Measurements from ENCODE around the gene TGFB2. TPM values are rescaled to one million over a fixed set of nuclear protein-coding genes. Genes with fewer than 3 reads are reported as not detected.

The TGFB2 gene
- total and polyA plus RNA-seq, 2 experiments from 2014 or later: 0.31 to 1.4 TPM

DNA sequence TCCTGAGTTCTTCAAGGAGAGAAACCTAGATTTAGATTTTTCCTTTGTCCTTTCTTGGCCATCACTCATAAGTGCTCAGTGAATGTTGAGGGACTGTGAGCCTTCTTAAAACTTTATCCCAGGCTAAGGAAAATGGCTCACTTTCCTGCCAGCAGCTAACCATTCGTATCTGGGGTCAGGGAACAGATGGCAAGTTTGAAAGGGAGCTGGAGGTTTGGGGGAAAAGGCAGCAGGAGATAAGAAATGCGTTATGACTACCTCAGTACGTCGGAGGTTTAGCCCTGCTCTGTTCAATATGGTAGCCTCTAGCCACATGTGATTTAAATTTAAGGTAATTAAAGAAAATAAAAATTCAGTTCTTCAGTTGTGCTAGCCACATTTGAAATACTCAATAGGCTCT, 46.7 kb upstream of the TGFB2 start:
- H3K4me3 Mint-ChIP-seq: no peak overlapping the region; the same call in 2 of the 3 replicates

More for the DNA sequence above, 46.7 kb upstream of the TGFB2 start:
- Mint-ChIP-seq H3K4me1 (peaks cover 81% of the 10 kb centered on the region), H3K9me3 (no peaks in the 10 kb centered on the region), H3K36me3 (ENCODE audit: low read depth) (peaks cover 22% of the 10 kb centered on the region; the same call in 2 of the 3 replicates), H3K27ac (peak overlapping the region; percentile 92), H3K27me3 (ENCODE audit: insufficient read depth, low read depth, poor library complexity) (no peaks in the 10 kb centered on the region)
- no peaks in the 10 kb centered on the region for H3K36me3 ChIP-seq (ENCODE audit: insufficient read depth)
- H3K9me2 ChIP-seq (ENCODE audit: insufficient read depth): no peaks in the 10 kb centered on the region
- no peak for DNase-seq (ENCODE audit: low spot score)
- H3K27ac ChIP-seq (ENCODE audit: low read depth): peak overlapping the region; percentile 83
- no peak overlapping the region for H2AFZ ChIP-seq
- TF ChIP-seq, protein P1, sequence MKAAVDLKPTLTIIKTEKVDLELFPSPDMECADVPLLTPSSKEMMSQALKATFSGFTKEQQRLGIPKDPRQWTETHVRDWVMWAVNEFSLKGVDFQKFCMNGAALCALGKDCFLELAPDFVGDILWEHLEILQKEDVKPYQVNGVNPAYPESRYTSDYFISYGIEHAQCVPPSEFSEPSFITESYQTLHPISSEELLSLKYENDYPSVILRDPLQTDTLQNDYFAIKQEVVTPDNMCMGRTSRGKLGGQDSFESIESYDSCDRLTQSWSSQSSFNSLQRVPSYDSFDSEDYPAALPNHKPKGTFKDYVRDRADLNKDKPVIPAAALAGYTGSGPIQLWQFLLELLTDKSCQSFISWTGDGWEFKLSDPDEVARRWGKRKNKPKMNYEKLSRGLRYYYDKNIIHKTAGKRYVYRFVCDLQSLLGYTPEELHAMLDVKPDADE (IDR thresholded peaks at IDR 0.05): no peak
- no peak for TF ChIP-seq NANOG (IDR thresholded peaks at IDR 0.05; ENCODE audit: borderline replicate concordance)
- TF ChIP-seq, protein P2, sequence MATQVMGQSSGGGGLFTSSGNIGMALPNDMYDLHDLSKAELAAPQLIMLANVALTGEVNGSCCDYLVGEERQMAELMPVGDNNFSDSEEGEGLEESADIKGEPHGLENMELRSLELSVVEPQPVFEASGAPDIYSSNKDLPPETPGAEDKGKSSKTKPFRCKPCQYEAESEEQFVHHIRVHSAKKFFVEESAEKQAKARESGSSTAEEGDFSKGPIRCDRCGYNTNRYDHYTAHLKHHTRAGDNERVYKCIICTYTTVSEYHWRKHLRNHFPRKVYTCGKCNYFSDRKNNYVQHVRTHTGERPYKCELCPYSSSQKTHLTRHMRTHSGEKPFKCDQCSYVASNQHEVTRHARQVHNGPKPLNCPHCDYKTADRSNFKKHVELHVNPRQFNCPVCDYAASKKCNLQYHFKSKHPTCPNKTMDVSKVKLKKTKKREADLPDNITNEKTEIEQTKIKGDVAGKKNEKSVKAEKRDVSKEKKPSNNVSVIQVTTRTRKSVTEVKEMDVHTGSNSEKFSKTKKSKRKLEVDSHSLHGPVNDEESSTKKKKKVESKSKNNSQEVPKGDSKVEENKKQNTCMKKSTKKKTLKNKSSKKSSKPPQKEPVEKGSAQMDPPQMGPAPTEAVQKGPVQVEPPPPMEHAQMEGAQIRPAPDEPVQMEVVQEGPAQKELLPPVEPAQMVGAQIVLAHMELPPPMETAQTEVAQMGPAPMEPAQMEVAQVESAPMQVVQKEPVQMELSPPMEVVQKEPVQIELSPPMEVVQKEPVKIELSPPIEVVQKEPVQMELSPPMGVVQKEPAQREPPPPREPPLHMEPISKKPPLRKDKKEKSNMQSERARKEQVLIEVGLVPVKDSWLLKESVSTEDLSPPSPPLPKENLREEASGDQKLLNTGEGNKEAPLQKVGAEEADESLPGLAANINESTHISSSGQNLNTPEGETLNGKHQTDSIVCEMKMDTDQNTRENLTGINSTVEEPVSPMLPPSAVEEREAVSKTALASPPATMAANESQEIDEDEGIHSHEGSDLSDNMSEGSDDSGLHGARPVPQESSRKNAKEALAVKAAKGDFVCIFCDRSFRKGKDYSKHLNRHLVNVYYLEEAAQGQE (IDR thresholded peaks at IDR 0.05; ENCODE audit: unreplicated experiment): no peak
- TF ChIP-seq EZH2phosphoT487 (IDR thresholded peaks at IDR 0.05; ENCODE audit: unreplicated experiment): no peak
- TF ChIP-seq, protein P3, sequence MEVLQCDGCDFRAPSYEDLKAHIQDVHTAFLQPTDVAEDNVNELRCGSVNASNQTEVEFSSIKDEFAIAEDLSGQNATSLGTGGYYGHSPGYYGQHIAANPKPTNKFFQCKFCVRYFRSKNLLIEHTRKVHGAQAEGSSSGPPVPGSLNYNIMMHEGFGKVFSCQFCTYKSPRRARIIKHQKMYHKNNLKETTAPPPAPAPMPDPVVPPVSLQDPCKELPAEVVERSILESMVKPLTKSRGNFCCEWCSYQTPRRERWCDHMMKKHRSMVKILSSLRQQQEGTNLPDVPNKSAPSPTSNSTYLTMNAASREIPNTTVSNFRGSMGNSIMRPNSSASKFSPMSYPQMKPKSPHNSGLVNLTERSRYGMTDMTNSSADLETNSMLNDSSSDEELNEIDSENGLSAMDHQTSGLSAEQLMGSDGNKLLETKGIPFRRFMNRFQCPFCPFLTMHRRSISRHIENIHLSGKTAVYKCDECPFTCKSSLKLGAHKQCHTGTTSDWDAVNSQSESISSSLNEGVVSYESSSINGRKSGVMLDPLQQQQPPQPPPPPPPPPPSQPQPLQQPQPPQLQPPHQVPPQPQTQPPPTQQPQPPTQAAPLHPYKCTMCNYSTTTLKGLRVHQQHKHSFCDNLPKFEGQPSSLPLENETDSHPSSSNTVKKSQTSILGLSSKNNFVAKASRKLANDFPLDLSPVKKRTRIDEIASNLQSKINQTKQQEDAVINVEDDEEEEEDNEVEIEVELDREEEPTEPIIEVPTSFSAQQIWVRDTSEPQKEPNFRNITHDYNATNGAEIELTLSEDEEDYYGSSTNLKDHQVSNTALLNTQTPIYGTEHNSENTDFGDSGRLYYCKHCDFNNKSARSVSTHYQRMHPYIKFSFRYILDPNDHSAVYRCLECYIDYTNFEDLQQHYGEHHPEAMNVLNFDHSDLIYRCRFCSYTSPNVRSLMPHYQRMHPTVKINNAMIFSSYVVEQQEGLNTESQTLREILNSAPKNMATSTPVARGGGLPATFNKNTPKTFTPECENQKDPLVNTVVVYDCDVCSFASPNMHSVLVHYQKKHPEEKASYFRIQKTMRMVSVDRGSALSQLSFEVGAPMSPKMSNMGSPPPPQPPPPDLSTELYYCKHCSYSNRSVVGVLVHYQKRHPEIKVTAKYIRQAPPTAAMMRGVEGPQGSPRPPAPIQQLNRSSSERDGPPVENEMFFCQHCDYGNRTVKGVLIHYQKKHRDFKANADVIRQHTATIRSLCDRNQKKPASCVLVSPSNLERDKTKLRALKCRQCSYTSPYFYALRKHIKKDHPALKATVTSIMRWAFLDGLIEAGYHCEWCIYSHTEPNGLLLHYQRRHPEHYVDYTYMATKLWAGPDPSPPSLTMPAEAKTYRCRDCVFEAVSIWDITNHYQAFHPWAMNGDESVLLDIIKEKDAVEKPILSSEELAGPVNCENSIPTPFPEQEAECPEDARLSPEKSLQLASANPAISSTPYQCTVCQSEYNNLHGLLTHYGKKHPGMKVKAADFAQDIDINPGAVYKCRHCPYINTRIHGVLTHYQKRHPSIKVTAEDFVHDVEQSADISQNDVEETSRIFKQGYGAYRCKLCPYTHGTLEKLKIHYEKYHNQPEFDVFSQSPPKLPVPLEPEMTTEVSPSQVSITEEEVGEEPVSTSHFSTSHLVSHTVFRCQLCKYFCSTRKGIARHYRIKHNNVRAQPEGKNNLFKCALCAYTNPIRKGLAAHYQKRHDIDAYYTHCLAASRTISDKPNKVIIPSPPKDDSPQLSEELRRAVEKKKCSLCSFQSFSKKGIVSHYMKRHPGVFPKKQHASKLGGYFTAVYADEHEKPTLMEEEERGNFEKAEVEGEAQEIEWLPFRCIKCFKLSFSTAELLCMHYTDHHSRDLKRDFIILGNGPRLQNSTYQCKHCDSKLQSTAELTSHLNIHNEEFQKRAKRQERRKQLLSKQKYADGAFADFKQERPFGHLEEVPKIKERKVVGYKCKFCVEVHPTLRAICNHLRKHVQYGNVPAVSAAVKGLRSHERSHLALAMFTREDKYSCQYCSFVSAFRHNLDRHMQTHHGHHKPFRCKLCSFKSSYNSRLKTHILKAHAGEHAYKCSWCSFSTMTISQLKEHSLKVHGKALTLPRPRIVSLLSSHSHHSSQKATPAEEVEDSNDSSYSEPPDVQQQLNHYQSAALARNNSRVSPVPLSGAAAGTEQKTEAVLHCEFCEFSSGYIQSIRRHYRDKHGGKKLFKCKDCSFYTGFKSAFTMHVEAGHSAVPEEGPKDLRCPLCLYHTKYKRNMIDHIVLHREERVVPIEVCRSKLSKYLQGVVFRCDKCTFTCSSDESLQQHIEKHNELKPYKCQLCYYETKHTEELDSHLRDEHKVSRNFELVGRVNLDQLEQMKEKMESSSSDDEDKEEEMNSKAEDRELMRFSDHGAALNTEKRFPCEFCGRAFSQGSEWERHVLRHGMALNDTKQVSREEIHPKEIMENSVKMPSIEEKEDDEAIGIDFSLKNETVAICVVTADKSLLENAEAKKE (CRISPR knock-in tag; IDR thresholded peaks at IDR 0.05): no peak
- TF ChIP-seq, protein P4, sequence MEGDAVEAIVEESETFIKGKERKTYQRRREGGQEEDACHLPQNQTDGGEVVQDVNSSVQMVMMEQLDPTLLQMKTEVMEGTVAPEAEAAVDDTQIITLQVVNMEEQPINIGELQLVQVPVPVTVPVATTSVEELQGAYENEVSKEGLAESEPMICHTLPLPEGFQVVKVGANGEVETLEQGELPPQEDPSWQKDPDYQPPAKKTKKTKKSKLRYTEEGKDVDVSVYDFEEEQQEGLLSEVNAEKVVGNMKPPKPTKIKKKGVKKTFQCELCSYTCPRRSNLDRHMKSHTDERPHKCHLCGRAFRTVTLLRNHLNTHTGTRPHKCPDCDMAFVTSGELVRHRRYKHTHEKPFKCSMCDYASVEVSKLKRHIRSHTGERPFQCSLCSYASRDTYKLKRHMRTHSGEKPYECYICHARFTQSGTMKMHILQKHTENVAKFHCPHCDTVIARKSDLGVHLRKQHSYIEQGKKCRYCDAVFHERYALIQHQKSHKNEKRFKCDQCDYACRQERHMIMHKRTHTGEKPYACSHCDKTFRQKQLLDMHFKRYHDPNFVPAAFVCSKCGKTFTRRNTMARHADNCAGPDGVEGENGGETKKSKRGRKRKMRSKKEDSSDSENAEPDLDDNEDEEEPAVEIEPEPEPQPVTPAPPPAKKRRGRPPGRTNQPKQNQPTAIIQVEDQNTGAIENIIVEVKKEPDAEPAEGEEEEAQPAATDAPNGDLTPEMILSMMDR (conservative IDR thresholded peaks at IDR 0.05; ENCODE audit: low read depth in 2 of 2): no peak
- TF ChIP-seq CREB1 (CRISPR knock-in tag; IDR thresholded peaks at IDR 0.05; ENCODE audit: low read depth): no peak
- no peak for TF ChIP-seq JUNB (IDR thresholded peaks at IDR 0.05; ENCODE audit: unreplicated experiment)
- no peak for TF ChIP-seq STAT1 (IDR thresholded peaks at IDR 0.05; ENCODE audit: unreplicated experiment)
- TF ChIP-seq ZNF331 (CRISPR knock-in tag; IDR thresholded peaks at IDR 0.05; ENCODE audit: low read depth): no peak
- no peak for TF ChIP-seq POLR2AphosphoS5 (IDR thresholded peaks at IDR 0.05; ENCODE audit: low read depth)
- TF ChIP-seq EZH2 (IDR thresholded peaks at IDR 0.05; ENCODE audit: low read depth, unreplicated experiment): no peak
- TF ChIP-seq ZNF114 (CRISPR knock-in tag; IDR thresholded peaks at IDR 0.05): no peak
- H4K20me1 ChIP-seq (replicated peaks; ENCODE audit: insufficient read depth): no peaks in the 10 kb centered on the region
- no peaks in the 10 kb centered on the region for H3K27me3 ChIP-seq (ENCODE audit: insufficient read depth)
- H3K79me2 ChIP-seq (replicated peaks; ENCODE audit: insufficient read depth): peaks cover 86% of the 10 kb centered on the region
- H3K4me1 ChIP-seq (ENCODE audit: insufficient read depth): peaks cover 91% of the 10 kb centered on the region
- no peaks in the 10 kb centered on the region; the same call in 1 of the 2 replicates for H3F3A ChIP-seq (replicated peaks; ENCODE audit: low read depth)
- ATAC-seq: no peak
- peak overlapping the region; percentile 24 for H3K4me2 ChIP-seq
- no peak overlapping the region for H3K4me3 ChIP-seq

All from GM23338 (cell line).